GM23338 (cell line): ENCODE measurements around the gene OAT. TPM values are rescaled to one million over a fixed set of nuclear protein-coding genes. Genes with fewer than 3 reads are reported as not detected.

ENCODE experiments used
- ATAC-seq: fragments of 200-7000 bp; cut with Tn5 transposase; 3 replicates; pipeline ENCODE4 v1.9.1; 2020
- DNase-seq: peaks from one replicate; pipeline ENCODE4 v3.0.0-alpha.2; 2015; ENCODE audit warnings: low spot score
- H2AFZ ChIP-seq: fragments of 200-600 bp; sonication (generic); 2 replicates; pipeline ENCODE4 v1.8.0; 2016; ENCODE audit warnings: antibody characterized with exemption, mild to moderate bottlenecking, moderate library complexity
- H3F3A ChIP-seq: fragments of 200-600 bp; sonication (generic); replicated peaks from 2 replicates; pipeline ENCODE4 v1.8.0; 2017; ENCODE audit warnings: antibody characterized with exemption, mixed run types, low read depth
- H3K27ac ChIP-seq: fragments of 200-600 bp; sonication (generic); 2 replicates; pipeline ENCODE4 v1.6.1; 2016; ENCODE audit warnings: low read depth
- H3K27me3 ChIP-seq: fragments of 200-600 bp; sonication (generic); 2 replicates; pipeline ENCODE4 v1.8.0; 2016; ENCODE audit warnings: mild to moderate bottlenecking, mixed run types, moderate library complexity; ENCODE audit not compliant: insufficient read depth
- H3K36me3 ChIP-seq: fragments of 200-600 bp; sonication (generic); 2 replicates; pipeline ENCODE4 v1.8.0; 2016; ENCODE audit warnings: mild to moderate bottlenecking; ENCODE audit not compliant: insufficient read depth
- H3K4me1 ChIP-seq: fragments of 200-600 bp; sonication (generic); 2 replicates; pipeline ENCODE4 v1.8.0; 2016; ENCODE audit warnings: mild to moderate bottlenecking, moderate library complexity; ENCODE audit not compliant: insufficient read depth
- H3K4me2 ChIP-seq: fragments of 200-600 bp; sonication (generic); 2 replicates; pipeline ENCODE4 v1.7.1; 2017; ENCODE audit warnings: mixed run types
- H3K4me3 ChIP-seq: fragments of 200-600 bp; sonication (generic); 2 replicates; pipeline ENCODE4 v1.6.1; 2016; ENCODE audit warnings: mixed run types
- H3K79me2 ChIP-seq: fragments of 200-600 bp; sonication (generic); replicated peaks from 2 replicates; pipeline ENCODE4 v1.8.0; 2017; ENCODE audit warnings: mild to moderate bottlenecking; ENCODE audit not compliant: insufficient read depth
- H3K9me2 ChIP-seq: fragments of 200-600 bp; sonication (generic); 2 replicates; pipeline ENCODE4 v1.8.0; 2017; ENCODE audit not compliant: insufficient read depth
- H4K20me1 ChIP-seq: fragments of 200-600 bp; sonication (generic); replicated peaks from 2 replicates; pipeline ENCODE4 v1.8.0; 2017; ENCODE audit warnings: mild to moderate bottlenecking; ENCODE audit not compliant: insufficient read depth
- H3K27ac Mint-ChIP-seq: 2 replicates; pipeline ENCODE4 v1.8.0; 2020; ENCODE audit warnings: inconsistent platforms, mild to moderate bottlenecking, moderate library complexity, mixed read lengths
- H3K27me3 Mint-ChIP-seq: 3 replicates; pipeline ENCODE4 v1.8.0; 2022; ENCODE audit warnings: low read depth, mild to moderate bottlenecking, moderate library complexity, mixed read lengths, inconsistent platforms; ENCODE audit not compliant: insufficient read depth, poor library complexity
- H3K36me3 Mint-ChIP-seq: 3 replicates; pipeline ENCODE4 v1.8.0; 2021; ENCODE audit warnings: low read depth, mild to moderate bottlenecking, inconsistent platforms, moderate library complexity, mixed read lengths
- H3K4me1 Mint-ChIP-seq: 3 replicates; pipeline ENCODE4 v1.8.0; 2020; ENCODE audit warnings: mild to moderate bottlenecking, inconsistent platforms, mixed read lengths
- H3K4me3 Mint-ChIP-seq: 3 replicates; pipeline ENCODE4 v1.8.0; 2021; ENCODE audit warnings: moderate library complexity, mild to moderate bottlenecking, inconsistent platforms, mixed read lengths
- H3K9me3 Mint-ChIP-seq: 3 replicates; pipeline ENCODE4 v1.8.0; 2020; ENCODE audit warnings: moderate library complexity, mild to moderate bottlenecking, inconsistent platforms, mixed read lengths
- CREB1 ChIP-seq: fragments of 250-450 bp; sonication (Bioruptor Pico); IDR thresholded peaks from 2 replicates; pipeline ENCODE4 v1.5.0; 2020; ENCODE audit warnings: low read depth, mild to moderate bottlenecking, moderate library complexity
- EZH2 ChIP-seq: fragments of 200-600 bp; sonication (generic); IDR thresholded peaks from one replicate; pipeline ENCODE4 v1.8.0; 2017; ENCODE audit warnings: antibody characterized with exemption, mild to moderate bottlenecking, low read depth; ENCODE audit not compliant: unreplicated experiment
- EZH2phosphoT487 ChIP-seq: fragments of 200-600 bp; sonication (generic); IDR thresholded peaks from one replicate; pipeline ENCODE4 v1.8.1; 2018; ENCODE audit warnings: antibody characterized with exemption; ENCODE audit not compliant: unreplicated experiment
- JUNB ChIP-seq: IDR thresholded peaks from one replicate; pipeline ENCODE4 v1.6.1; 2016; ENCODE audit warnings: antibody characterized with exemption; ENCODE audit not compliant: unreplicated experiment
- NANOG ChIP-seq: IDR thresholded peaks from 2 replicates; pipeline ENCODE4 v1.6.1; 2016; ENCODE audit warnings: antibody characterized with exemption, borderline replicate concordance
- POLR2AphosphoS5 ChIP-seq: IDR thresholded peaks from 2 replicates; pipeline ENCODE4 v1.6.1; 2016; ENCODE audit warnings: antibody characterized with exemption, low read depth
- STAT1 ChIP-seq: IDR thresholded peaks from one replicate; pipeline ENCODE4 v1.6.1; 2016; ENCODE audit warnings: antibody characterized with exemption; ENCODE audit not compliant: unreplicated experiment
- ZNF114 ChIP-seq: fragments of 250-450 bp; sonication (Bioruptor Pico); IDR thresholded peaks from 2 replicates; pipeline ENCODE4 v1.5.0; 2020; ENCODE audit warnings: mild to moderate bottlenecking, moderate library complexity
- ZNF331 ChIP-seq: fragments of 250-450 bp; sonication (Bioruptor Pico); IDR thresholded peaks from 2 replicates; pipeline ENCODE4 v1.5.0; 2020; ENCODE audit warnings: low read depth, mild to moderate bottlenecking, moderate library complexity
- polyA plus RNA-seq: library from polyadenylated mRNA; unstranded; fragments of >200 nt; fragmentation: Nextera tagmentation; extraction: Ambion mirVana; gene quantifications from 2 replicates; pipeline ENCODE4 v1.2.1, GENCODE V29; 2016
- total RNA-seq: library from RNA; depleted of rRNA; stranded (reverse); fragments of >200 nt; shearing (Covaris generic); gene quantifications from 2 replicates; pipeline ENCODE4 v1.2.3, GENCODE V29; 2014
- TF ChIP-seq, protein P1 (sequence below): IDR thresholded peaks from one replicate; pipeline ENCODE4 v1.6.1; 2018; ENCODE audit warnings: antibody characterized with exemption; ENCODE audit not compliant: unreplicated experiment
- TF ChIP-seq, protein P2 (sequence below): fragments of 250-450 bp; sonication (Bioruptor Pico); IDR thresholded peaks from 2 replicates; pipeline ENCODE4 v1.5.0; 2020; ENCODE audit warnings: mild to moderate bottlenecking, moderate library complexity
- TF ChIP-seq, protein P3 (sequence below), 2 experiments: fragments of 200-600 bp in 1 of 2; sonication (generic) in 1 of 2; conservative IDR thresholded peaks; 2 replicates each; pipeline versions ENCODE4 v1.5.1 to v1.6.1; 2016 to 2017; ENCODE audit warnings: antibody characterized with exemption in 2 of 2, low read depth in 2 of 2, mild to moderate bottlenecking in 2 of 2, moderate library complexity in 1 of 2
- TF ChIP-seq, protein P4 (sequence below): IDR thresholded peaks from 2 replicates; pipeline ENCODE4 v1.6.1; 2016; ENCODE audit warnings: antibody characterized with exemption

The OAT gene
- total and polyA plus RNA-seq, 2 experiments from 2014 or later, result 131 to 139 TPM

DNA sequence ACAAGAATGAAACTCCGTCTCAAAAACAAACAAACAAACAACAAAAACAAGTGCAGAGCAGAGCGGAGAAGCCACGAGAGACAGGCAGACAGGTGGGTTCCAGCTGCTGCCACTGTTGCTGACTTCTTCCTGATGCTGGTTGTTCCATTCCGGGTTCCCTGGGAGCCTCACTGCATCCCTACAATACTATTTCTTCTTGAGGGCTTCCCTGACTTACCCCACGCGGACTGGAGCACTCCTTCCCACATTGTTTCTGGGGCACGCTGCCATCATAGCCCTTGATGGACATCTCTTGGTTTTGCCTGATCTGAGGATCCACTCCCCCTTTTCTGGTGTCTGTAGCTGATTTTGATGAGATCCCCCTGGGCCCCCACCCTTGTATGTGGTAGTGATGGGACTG is 36.7 kb upstream of the OAT start:
- H3K4me3 Mint-ChIP-seq, result no peak overlapping the region
- DNase-seq, result no peak
- peak overlapping the region; percentile 70; the same call in 1 of the 2 replicates for H3K4me2 ChIP-seq
- no peaks in the 10 kb centered on the region for H3K36me3 ChIP-seq
- H3K27me3 Mint-ChIP-seq, result peaks cover 33% of the 10 kb centered on the region
- H3K27me3 ChIP-seq, result peaks cover 6% of the 10 kb centered on the region
- no peak for ATAC-seq
- H3K36me3 Mint-ChIP-seq, result no peaks in the 10 kb centered on the region
- H3F3A ChIP-seq, result peaks cover 11% of the 10 kb centered on the region
- no peak overlapping the region for H3K27ac ChIP-seq
- TF ChIP-seq, protein P1, sequence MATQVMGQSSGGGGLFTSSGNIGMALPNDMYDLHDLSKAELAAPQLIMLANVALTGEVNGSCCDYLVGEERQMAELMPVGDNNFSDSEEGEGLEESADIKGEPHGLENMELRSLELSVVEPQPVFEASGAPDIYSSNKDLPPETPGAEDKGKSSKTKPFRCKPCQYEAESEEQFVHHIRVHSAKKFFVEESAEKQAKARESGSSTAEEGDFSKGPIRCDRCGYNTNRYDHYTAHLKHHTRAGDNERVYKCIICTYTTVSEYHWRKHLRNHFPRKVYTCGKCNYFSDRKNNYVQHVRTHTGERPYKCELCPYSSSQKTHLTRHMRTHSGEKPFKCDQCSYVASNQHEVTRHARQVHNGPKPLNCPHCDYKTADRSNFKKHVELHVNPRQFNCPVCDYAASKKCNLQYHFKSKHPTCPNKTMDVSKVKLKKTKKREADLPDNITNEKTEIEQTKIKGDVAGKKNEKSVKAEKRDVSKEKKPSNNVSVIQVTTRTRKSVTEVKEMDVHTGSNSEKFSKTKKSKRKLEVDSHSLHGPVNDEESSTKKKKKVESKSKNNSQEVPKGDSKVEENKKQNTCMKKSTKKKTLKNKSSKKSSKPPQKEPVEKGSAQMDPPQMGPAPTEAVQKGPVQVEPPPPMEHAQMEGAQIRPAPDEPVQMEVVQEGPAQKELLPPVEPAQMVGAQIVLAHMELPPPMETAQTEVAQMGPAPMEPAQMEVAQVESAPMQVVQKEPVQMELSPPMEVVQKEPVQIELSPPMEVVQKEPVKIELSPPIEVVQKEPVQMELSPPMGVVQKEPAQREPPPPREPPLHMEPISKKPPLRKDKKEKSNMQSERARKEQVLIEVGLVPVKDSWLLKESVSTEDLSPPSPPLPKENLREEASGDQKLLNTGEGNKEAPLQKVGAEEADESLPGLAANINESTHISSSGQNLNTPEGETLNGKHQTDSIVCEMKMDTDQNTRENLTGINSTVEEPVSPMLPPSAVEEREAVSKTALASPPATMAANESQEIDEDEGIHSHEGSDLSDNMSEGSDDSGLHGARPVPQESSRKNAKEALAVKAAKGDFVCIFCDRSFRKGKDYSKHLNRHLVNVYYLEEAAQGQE, result no peak
- TF ChIP-seq NANOG, result no peak
- no peak for TF ChIP-seq ZNF331 (CRISPR knock-in tag)
- TF ChIP-seq JUNB, result no peak
- no peak for TF ChIP-seq EZH2
- no peak for TF ChIP-seq ZNF114
- no peak for TF ChIP-seq EZH2phosphoT487
- no peak for TF ChIP-seq POLR2AphosphoS5
- TF ChIP-seq STAT1, result no peak
- TF ChIP-seq CREB1, result no peak
- TF ChIP-seq, protein P2, sequence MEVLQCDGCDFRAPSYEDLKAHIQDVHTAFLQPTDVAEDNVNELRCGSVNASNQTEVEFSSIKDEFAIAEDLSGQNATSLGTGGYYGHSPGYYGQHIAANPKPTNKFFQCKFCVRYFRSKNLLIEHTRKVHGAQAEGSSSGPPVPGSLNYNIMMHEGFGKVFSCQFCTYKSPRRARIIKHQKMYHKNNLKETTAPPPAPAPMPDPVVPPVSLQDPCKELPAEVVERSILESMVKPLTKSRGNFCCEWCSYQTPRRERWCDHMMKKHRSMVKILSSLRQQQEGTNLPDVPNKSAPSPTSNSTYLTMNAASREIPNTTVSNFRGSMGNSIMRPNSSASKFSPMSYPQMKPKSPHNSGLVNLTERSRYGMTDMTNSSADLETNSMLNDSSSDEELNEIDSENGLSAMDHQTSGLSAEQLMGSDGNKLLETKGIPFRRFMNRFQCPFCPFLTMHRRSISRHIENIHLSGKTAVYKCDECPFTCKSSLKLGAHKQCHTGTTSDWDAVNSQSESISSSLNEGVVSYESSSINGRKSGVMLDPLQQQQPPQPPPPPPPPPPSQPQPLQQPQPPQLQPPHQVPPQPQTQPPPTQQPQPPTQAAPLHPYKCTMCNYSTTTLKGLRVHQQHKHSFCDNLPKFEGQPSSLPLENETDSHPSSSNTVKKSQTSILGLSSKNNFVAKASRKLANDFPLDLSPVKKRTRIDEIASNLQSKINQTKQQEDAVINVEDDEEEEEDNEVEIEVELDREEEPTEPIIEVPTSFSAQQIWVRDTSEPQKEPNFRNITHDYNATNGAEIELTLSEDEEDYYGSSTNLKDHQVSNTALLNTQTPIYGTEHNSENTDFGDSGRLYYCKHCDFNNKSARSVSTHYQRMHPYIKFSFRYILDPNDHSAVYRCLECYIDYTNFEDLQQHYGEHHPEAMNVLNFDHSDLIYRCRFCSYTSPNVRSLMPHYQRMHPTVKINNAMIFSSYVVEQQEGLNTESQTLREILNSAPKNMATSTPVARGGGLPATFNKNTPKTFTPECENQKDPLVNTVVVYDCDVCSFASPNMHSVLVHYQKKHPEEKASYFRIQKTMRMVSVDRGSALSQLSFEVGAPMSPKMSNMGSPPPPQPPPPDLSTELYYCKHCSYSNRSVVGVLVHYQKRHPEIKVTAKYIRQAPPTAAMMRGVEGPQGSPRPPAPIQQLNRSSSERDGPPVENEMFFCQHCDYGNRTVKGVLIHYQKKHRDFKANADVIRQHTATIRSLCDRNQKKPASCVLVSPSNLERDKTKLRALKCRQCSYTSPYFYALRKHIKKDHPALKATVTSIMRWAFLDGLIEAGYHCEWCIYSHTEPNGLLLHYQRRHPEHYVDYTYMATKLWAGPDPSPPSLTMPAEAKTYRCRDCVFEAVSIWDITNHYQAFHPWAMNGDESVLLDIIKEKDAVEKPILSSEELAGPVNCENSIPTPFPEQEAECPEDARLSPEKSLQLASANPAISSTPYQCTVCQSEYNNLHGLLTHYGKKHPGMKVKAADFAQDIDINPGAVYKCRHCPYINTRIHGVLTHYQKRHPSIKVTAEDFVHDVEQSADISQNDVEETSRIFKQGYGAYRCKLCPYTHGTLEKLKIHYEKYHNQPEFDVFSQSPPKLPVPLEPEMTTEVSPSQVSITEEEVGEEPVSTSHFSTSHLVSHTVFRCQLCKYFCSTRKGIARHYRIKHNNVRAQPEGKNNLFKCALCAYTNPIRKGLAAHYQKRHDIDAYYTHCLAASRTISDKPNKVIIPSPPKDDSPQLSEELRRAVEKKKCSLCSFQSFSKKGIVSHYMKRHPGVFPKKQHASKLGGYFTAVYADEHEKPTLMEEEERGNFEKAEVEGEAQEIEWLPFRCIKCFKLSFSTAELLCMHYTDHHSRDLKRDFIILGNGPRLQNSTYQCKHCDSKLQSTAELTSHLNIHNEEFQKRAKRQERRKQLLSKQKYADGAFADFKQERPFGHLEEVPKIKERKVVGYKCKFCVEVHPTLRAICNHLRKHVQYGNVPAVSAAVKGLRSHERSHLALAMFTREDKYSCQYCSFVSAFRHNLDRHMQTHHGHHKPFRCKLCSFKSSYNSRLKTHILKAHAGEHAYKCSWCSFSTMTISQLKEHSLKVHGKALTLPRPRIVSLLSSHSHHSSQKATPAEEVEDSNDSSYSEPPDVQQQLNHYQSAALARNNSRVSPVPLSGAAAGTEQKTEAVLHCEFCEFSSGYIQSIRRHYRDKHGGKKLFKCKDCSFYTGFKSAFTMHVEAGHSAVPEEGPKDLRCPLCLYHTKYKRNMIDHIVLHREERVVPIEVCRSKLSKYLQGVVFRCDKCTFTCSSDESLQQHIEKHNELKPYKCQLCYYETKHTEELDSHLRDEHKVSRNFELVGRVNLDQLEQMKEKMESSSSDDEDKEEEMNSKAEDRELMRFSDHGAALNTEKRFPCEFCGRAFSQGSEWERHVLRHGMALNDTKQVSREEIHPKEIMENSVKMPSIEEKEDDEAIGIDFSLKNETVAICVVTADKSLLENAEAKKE, result no peak
- TF ChIP-seq, protein P3, sequence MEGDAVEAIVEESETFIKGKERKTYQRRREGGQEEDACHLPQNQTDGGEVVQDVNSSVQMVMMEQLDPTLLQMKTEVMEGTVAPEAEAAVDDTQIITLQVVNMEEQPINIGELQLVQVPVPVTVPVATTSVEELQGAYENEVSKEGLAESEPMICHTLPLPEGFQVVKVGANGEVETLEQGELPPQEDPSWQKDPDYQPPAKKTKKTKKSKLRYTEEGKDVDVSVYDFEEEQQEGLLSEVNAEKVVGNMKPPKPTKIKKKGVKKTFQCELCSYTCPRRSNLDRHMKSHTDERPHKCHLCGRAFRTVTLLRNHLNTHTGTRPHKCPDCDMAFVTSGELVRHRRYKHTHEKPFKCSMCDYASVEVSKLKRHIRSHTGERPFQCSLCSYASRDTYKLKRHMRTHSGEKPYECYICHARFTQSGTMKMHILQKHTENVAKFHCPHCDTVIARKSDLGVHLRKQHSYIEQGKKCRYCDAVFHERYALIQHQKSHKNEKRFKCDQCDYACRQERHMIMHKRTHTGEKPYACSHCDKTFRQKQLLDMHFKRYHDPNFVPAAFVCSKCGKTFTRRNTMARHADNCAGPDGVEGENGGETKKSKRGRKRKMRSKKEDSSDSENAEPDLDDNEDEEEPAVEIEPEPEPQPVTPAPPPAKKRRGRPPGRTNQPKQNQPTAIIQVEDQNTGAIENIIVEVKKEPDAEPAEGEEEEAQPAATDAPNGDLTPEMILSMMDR (conservative IDR thresholded peaks at IDR 0.05; ENCODE audit: low read depth in 2 of 2), result no peak
- TF ChIP-seq, protein P4, sequence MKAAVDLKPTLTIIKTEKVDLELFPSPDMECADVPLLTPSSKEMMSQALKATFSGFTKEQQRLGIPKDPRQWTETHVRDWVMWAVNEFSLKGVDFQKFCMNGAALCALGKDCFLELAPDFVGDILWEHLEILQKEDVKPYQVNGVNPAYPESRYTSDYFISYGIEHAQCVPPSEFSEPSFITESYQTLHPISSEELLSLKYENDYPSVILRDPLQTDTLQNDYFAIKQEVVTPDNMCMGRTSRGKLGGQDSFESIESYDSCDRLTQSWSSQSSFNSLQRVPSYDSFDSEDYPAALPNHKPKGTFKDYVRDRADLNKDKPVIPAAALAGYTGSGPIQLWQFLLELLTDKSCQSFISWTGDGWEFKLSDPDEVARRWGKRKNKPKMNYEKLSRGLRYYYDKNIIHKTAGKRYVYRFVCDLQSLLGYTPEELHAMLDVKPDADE, result no peak
- H3K9me3 Mint-ChIP-seq, result no peaks in the 10 kb centered on the region
- no peak overlapping the region for H3K27ac Mint-ChIP-seq
- no peaks in the 10 kb centered on the region for H4K20me1 ChIP-seq
- H3K79me2 ChIP-seq, result no peaks in the 10 kb centered on the region
- H3K9me2 ChIP-seq, result no peaks in the 10 kb centered on the region
- H3K4me3 ChIP-seq, result no peak overlapping the region
- no peak overlapping the region for H2AFZ ChIP-seq
- H3K4me1 Mint-ChIP-seq, result peaks cover 76% of the 10 kb centered on the region
- peaks cover 78% of the 10 kb centered on the region for H3K4me1 ChIP-seq
